ENCODE measurements around the gene FARS2. TPM values are rescaled to one million over a fixed set of nuclear protein-coding genes. Genes with fewer than 3 reads are reported as not detected.
"Not testable (repeated sequence)": the region's sequence is repeated elsewhere in the genome, so short reads cannot be mapped to it uniquely, and the experiment has no call there.

The FARS2 gene
- total RNA-seq, 2 donors from 2014 or later = 23.9 to 26.0 TPM

DNA sequence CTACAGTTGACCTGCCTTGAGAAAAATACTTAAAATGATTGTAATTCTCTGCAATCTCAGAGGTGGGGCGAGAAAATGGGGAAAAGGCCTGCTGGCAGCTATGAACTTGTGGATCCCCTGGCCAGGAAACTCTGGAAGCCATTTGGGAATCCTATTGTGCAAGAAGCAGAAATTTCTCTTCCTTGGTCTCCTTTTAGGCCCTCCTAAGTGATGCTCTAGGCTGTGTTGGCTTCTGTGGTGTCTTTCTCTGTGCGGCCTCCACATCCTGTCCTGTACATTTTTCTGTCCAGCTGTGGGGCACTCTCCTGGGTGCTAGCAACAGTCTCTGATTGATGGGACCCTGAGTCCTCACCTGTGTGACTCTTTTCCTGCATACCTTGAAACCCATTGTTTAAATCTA lies 290.9 kb downstream of the FARS2 start:
- Mint-ChIP-seq H3K27me3 (ENCODE audit: low read depth) (no peaks in the 10 kb centered on the region), H3K4me3 (no peak overlapping the region), H3K9me3 (peaks cover 6 to 10% of the 10 kb centered on the region in 2 donors), H3K4me1 (ENCODE audit: low read depth) (peaks cover 5% of the 10 kb centered on the region), H3K36me3 (ENCODE audit: insufficient read depth in 2 of 2) (peaks cover 17 to 25% of the 10 kb centered on the region in 2 donors), H3K27ac (no peak overlapping the region)
- no peak for ATAC-seq (replicated peaks in 1 of 2)
- no peak for DNase-seq

DNA sequence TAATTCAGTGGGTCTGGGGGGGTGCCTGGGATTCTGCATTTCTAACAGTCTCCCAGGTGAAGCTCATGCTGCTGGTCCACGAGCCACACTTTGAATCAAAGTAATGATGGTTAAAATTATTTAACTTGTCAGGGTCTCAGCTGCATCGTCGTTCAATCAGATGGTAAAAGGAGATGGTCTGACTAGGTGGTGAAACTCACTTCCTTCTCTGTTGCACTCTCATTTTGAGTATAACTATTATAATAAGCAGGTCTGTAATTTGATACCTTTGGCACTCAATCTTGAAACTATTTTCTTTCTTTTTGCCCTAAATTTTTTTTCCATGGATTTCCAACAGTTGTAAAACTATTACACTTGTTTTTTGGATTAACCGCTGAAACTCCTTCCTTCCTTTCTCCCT lies 292.5 kb downstream of the FARS2 start:
- Mint-ChIP-seq H3K4me1 (ENCODE audit: low read depth) (peaks cover 5% of the 10 kb centered on the region), H3K9me3 (peaks cover 6% of the 10 kb centered on the region in 2 donors), H3K4me3 (no peak overlapping the region), H3K36me3 (ENCODE audit: insufficient read depth in 2 of 2) (peaks cover 15 to 19% of the 10 kb centered on the region in 2 donors), H3K27me3 (ENCODE audit: low read depth) (no peaks in the 10 kb centered on the region), H3K27ac (no peak overlapping the region)
- ATAC-seq (replicated peaks in 1 of 2) (no peak), DNase-seq (no peak)

DNA sequence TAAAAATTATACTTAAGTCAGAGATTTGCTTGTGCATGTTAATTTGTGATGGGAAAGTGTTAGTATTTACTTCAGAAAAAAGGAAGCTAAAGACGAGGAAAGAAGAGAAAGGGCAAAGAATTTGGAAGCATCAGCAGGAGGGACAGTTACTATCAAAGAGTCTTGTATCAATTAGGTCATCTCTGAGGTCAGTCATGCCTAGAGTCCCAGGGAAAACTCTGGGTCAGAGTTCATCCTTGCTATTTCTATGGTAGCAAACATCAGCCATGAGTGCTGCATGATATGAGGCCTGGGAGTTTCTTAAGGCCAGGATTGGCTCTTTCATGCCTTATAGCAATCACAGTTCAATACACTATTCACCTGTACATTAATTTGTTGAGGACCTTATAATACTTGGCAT lies 292.9 kb downstream of the FARS2 start:
- H3K36me3 Mint-ChIP-seq (ENCODE audit: insufficient read depth in 2 of 2) = peaks cover 15 to 19% of the 10 kb centered on the region in 2 donors
- no peak overlapping the region for H3K4me3 Mint-ChIP-seq
- H3K4me1 Mint-ChIP-seq (ENCODE audit: low read depth) = peaks cover 5% of the 10 kb centered on the region
- ATAC-seq (replicated peaks in 1 of 2) (no peak), DNase-seq (no peak)
- H3K9me3 Mint-ChIP-seq = peaks cover 6% of the 10 kb centered on the region in 2 donors
- H3K27ac Mint-ChIP-seq = no peak overlapping the region
- no peaks in the 10 kb centered on the region for H3K27me3 Mint-ChIP-seq (ENCODE audit: low read depth)

DNA sequence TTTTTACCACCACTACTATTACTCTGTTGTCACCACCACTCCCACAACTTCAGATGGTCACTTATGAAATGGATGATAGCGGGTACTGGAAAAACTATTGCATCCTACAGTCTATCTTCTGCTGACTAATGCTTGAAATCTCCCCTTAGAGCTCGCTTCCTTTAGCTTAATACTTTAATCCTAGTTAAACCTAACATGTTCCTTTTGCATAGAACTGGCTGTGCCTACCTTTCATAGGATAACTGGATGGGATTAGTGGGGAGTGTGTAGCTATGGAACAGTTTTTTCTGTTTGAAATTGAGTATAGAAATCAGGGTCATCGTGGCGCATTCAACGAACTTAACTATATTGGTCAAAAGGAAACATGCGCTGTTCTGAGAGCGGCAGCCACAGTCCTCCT lies 294.7 kb downstream of the FARS2 start:
- H3K27me3 Mint-ChIP-seq (ENCODE audit: low read depth) = no peaks in the 10 kb centered on the region
- peaks cover 7 to 10% of the 10 kb centered on the region in 2 donors for H3K36me3 Mint-ChIP-seq (ENCODE audit: insufficient read depth in 2 of 2)
- ATAC-seq (replicated peaks in 1 of 2) (no peak), DNase-seq (no peak)
- peaks cover 2 to 4% of the 10 kb centered on the region in 2 donors for H3K9me3 Mint-ChIP-seq
- peaks cover 5% of the 10 kb centered on the region for H3K4me1 Mint-ChIP-seq (ENCODE audit: low read depth)
- H3K4me3 Mint-ChIP-seq = no peak overlapping the region
- no peak overlapping the region for H3K27ac Mint-ChIP-seq

DNA sequence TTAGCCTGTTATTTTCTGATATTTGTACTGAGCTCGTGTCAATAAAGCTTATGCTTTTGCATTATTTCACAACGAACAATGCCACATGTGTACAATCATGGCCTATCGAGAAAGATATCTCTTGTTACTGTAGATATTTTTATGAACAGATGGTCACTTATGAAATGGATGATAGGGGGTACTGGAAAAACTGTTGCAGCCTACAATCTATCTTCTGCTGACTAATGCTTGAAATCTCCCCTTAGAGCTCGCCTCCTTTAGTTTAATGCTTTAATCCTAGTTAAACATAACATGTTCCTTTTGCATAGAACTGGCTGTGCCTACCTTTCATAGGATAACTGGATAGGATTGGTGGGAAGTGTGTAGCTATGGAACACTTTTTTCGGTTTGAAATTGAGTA lies 296.2 kb downstream of the FARS2 start:
- Mint-ChIP-seq H3K9me3 (peaks cover 1 to 2% of the 10 kb centered on the region in 2 donors), H3K36me3 (ENCODE audit: insufficient read depth in 2 of 2) (peaks cover 3 to 4% of the 10 kb centered on the region in 2 donors), H3K4me3 (no peak overlapping the region), H3K27ac (no peak overlapping the region), H3K4me1 (ENCODE audit: low read depth) (peaks cover 12% of the 10 kb centered on the region), H3K27me3 (ENCODE audit: low read depth) (no peaks in the 10 kb centered on the region)
- ATAC-seq (replicated peaks in 1 of 2) = no peak
- no peak for DNase-seq

DNA sequence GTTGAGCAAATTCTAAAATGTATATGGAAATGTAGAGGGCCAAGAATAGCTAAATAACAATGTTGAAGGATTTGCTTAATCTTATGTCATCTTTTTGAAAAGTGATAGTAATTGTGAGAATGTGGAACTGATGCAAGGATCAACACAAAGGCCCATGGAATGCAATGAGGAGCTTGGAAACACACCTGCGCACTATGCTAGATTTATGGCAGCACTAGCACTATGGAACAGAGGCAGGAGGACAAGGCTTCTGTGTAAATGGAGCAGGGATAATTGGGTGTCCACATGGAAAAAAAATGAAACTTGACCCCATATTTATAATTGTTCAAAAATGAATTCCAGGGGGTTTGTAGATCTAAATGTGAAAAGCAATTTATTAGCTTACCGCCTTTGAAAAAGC lies 298.3 kb downstream of the FARS2 start:
- no peak overlapping the region for H3K4me3 Mint-ChIP-seq
- DNase-seq (no peak), ATAC-seq (replicated peaks in 1 of 2) (no peak)
- H3K4me1 Mint-ChIP-seq (ENCODE audit: low read depth) = peaks cover 7% of the 10 kb centered on the region
- no peaks in the 10 kb centered on the region for H3K27me3 Mint-ChIP-seq (ENCODE audit: low read depth)
- peaks cover 8 to 12% of the 10 kb centered on the region in 2 donors for H3K36me3 Mint-ChIP-seq (ENCODE audit: insufficient read depth in 2 of 2)
- no peak overlapping the region for H3K27ac Mint-ChIP-seq
- peaks cover 3 to 6% of the 10 kb centered on the region in 2 donors for H3K9me3 Mint-ChIP-seq

DNA sequence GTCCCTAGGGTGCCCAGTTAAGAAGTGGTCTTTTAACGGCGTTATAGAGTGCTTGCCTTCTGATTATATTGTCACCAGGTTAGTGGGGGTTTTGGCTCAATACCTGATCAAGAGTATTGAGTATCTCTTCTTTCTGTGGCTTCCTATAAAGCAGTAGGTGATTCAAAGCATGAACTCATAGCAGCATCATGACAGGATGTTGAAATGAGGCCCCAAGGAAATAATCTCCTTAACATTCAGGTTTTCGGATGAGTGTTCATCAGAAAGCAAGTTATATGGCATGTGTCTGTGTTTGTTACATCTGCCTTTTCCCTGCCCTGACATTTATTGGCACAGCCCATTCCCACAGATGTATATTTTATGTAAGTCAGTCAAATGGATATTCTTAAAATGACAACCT lies 301.0 kb downstream of the FARS2 start:
- H3K27me3 Mint-ChIP-seq (ENCODE audit: low read depth) = no peaks in the 10 kb centered on the region
- peaks cover 3 to 5% of the 10 kb centered on the region in 2 donors for H3K9me3 Mint-ChIP-seq
- H3K4me1 Mint-ChIP-seq (ENCODE audit: low read depth) = peaks cover 14% of the 10 kb centered on the region
- H3K36me3 Mint-ChIP-seq (ENCODE audit: insufficient read depth in 2 of 2) = peaks cover 7 to 13% of the 10 kb centered on the region in 2 donors
- no peak overlapping the region for H3K4me3 Mint-ChIP-seq
- ATAC-seq (replicated peaks in 1 of 2) (peak; percentile 62 to 76), DNase-seq (no peak)
- no peak overlapping the region for H3K27ac Mint-ChIP-seq

DNA sequence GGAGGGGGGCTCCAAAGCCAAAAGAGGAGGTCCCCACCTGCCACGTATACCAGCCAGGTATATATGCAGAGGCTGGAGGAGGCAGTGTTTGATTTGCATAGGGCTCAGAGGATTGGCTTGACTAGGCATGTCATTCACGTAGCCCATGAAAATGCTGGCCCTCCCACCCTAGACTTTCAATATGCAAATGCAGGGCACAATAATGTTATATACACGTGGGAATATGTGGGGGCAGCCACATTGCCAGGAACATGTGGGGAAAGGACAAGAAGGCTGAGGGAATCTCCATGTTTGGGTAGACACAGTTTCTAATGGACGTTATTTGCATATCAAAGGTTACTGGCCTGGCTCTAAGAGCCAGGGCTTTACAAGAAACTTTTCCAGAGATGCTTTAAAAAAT lies 301.8 kb downstream of the FARS2 start:
- Mint-ChIP-seq H3K9me3 (peaks cover 3 to 5% of the 10 kb centered on the region in 2 donors), H3K4me3 (no peak overlapping the region), H3K27ac (no peak overlapping the region), H3K27me3 (ENCODE audit: low read depth) (no peaks in the 10 kb centered on the region), H3K36me3 (ENCODE audit: insufficient read depth in 2 of 2) (peaks cover 7 to 13% of the 10 kb centered on the region in 2 donors), H3K4me1 (ENCODE audit: low read depth) (peaks cover 21% of the 10 kb centered on the region)
- no peak for DNase-seq
- ATAC-seq (replicated peaks in 1 of 2) = no peak

DNA sequence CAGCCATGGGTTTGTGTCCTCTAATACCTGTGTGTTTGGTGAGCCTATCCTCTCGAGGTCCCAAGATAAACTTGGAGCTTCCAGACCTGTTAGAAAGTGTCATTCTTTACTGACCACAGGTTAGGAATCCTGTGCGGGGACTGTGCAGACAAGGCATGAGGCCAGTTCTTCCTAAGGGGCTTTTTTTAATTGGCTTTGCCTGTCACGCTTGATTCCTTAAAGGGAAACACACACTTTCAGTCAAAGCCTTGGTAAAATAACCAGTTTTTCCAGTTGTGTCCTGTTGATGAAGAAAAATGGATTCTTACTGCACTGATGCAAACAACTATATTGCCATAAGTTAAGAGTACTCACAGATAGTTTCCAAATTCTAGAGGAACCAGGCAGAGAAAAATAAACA lies 303.4 kb downstream of the FARS2 start:
- H3K9me3 Mint-ChIP-seq; ATAC-seq (replicated peaks in 1 of 2); DNase-seq; H3K27ac Mint-ChIP-seq; H3K4me3 Mint-ChIP-seq; H3K27me3 Mint-ChIP-seq (ENCODE audit: low read depth): not testable (repeated sequence)
- H3K4me1 Mint-ChIP-seq (ENCODE audit: low read depth) = peaks cover 32% of the 10 kb centered on the region
- H3K36me3 Mint-ChIP-seq (ENCODE audit: insufficient read depth in 2 of 2) = peaks cover 13% of the 10 kb centered on the region in 2 donors

DNA sequence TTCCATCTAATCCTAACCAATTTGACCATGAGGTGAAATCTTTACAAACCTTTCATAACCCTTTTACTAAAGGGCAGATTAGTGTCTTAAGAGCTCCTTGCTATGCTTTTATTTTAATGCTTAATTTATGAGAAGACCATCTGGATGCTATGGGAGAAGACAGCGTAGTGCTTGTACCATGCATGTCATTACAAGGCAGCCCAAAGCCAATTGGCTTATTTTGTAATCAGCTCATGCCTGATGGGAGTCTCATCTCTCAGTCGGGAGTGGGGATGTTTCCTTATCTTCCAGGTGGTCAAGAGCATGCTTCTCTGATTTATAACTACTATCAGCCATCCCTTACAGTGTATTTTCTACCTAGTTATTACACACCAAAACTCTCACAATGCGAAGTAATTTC lies 304.7 kb downstream of the FARS2 start:
- no peak overlapping the region for H3K27ac Mint-ChIP-seq
- peaks cover 13% of the 10 kb centered on the region in 2 donors for H3K36me3 Mint-ChIP-seq (ENCODE audit: insufficient read depth in 2 of 2)
- no peaks in the 10 kb centered on the region for H3K27me3 Mint-ChIP-seq (ENCODE audit: low read depth)
- H3K9me3 Mint-ChIP-seq = peaks cover 3 to 5% of the 10 kb centered on the region in 2 donors
- no peak overlapping the region for H3K4me3 Mint-ChIP-seq
- no peak for DNase-seq
- H3K4me1 Mint-ChIP-seq (ENCODE audit: low read depth) = peaks cover 33% of the 10 kb centered on the region
- no peak for ATAC-seq (replicated peaks in 1 of 2)

DNA sequence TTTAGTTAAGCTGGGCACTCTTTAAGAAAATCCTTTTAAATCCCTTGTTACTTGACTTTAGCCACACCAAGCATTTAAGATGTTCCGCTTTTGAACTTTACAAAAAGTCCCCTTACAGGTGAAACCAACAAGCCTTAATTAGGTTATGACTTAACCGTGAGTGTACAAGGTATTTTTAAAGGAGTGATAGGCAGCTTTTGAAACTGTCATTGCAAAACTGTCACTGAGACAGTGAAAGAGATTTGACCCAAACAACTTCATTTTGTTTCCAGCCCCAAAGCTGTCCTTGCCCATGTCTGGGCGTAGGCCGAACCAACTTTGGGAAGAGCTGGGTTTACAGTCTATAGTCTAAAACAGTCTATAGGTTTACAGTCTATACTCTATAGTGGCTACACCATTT lies 305.4 kb downstream of the FARS2 start:
- DNase-seq (no peak), ATAC-seq (replicated peaks in 1 of 2) (peak; percentile 32 to 37)
- H3K27ac Mint-ChIP-seq = no peak overlapping the region
- no peak overlapping the region for H3K4me3 Mint-ChIP-seq
- H3K36me3 Mint-ChIP-seq (ENCODE audit: insufficient read depth in 2 of 2) = peaks cover 13% of the 10 kb centered on the region in 2 donors
- H3K27me3 Mint-ChIP-seq (ENCODE audit: low read depth) = no peaks in the 10 kb centered on the region
- H3K9me3 Mint-ChIP-seq = peaks cover 3 to 5% of the 10 kb centered on the region in 2 donors
- peaks cover 33% of the 10 kb centered on the region for H3K4me1 Mint-ChIP-seq (ENCODE audit: low read depth)

DNA sequence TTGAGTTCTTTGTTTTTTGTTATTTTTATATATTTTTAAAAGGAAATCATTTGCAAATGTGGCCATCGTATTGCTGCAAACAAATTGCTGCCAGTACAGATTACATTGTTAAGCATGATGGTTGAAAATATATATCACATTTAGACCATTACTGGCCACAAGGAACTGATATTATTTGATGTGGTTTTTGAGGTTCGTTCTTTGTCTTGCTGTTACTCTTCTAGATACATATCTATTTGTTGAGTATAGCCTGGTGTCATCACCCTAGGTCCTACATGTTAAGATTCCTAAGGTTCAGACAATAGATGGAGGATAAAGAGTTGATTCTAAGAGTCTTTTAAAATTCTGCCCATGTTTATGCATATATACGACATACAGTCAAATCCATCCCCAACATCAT lies 306.0 kb downstream of the FARS2 start:
- Mint-ChIP-seq H3K36me3 (ENCODE audit: insufficient read depth in 2 of 2) (peaks cover 13% of the 10 kb centered on the region in 2 donors), H3K27ac (no peak overlapping the region), H3K27me3 (ENCODE audit: low read depth) (no peaks in the 10 kb centered on the region), H3K9me3 (peaks cover 3 to 5% of the 10 kb centered on the region in 2 donors), H3K4me1 (ENCODE audit: low read depth) (peaks cover 28% of the 10 kb centered on the region), H3K4me3 (no peak overlapping the region)
- ATAC-seq (replicated peaks in 1 of 2) (no peak), DNase-seq (no peak)

DNA sequence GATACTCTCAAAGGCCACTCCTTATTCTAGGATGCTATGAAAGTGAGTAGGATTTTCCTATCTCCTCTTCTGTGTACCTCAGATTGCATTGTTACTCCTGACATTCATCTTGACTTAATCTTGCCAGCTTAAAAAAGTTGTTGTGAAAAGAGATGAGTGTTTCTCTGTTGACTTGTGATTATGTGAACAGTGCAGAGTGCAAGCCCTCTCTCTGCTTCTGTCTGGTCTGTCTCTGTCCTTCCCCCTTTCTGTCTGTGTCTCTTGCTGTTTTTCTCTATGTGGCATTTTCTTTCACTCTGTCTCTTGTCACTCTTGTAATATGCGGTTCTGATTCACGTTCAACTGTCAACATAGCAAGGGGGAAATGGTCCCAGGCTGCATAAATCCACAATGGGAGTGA lies 306.6 kb downstream of the FARS2 start:
- H3K4me1 Mint-ChIP-seq (ENCODE audit: low read depth) = peaks cover 26% of the 10 kb centered on the region
- DNase-seq = no peak
- no peak overlapping the region for H3K4me3 Mint-ChIP-seq
- H3K27ac Mint-ChIP-seq = no peak overlapping the region
- H3K36me3 Mint-ChIP-seq (ENCODE audit: insufficient read depth in 2 of 2) = peaks cover 11 to 12% of the 10 kb centered on the region in 2 donors
- ATAC-seq (replicated peaks in 1 of 2) = no peak
- H3K27me3 Mint-ChIP-seq (ENCODE audit: low read depth) = no peaks in the 10 kb centered on the region
- peaks cover 3 to 5% of the 10 kb centered on the region in 2 donors for H3K9me3 Mint-ChIP-seq

DNA sequence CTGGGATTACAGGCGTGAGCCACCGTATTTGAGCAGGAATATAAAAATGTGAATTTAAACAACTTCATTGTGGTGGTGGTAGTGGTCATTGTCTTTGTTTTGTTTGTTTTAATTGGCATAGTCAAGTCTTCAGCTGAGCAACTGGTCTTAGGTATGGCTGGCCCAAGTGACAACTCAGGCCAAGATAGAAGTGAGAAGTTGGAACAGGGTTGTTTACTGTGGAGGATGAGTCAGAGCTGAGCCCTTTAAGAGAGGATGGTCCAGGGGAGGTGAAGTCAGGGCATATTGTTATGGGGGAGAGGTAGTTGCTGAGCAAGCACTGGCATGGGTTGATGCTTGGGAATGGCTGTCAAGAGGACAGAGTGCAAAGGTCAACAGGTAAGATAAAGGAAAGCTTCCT lies 308.2 kb downstream of the FARS2 start:
- Mint-ChIP-seq H3K9me3 (peaks cover 4 to 7% of the 10 kb centered on the region in 2 donors), H3K27me3 (ENCODE audit: low read depth) (no peaks in the 10 kb centered on the region), H3K4me1 (ENCODE audit: low read depth) (peaks cover 26% of the 10 kb centered on the region), H3K36me3 (ENCODE audit: insufficient read depth in 2 of 2) (peaks cover 7 to 9% of the 10 kb centered on the region in 2 donors), H3K27ac (no peak overlapping the region), H3K4me3 (no peak overlapping the region)
- DNase-seq (no peak), ATAC-seq (replicated peaks in 1 of 2) (no peak)
